Liver (tissue), 9 donors: ENCODE data around the gene GGACT. TPM values are rescaled to one million over a fixed set of nuclear protein-coding genes. Genes with fewer than 3 reads are reported as not detected.

Experiments used
- DNase-seq: peaks from one replicate; pipeline ENCODE4 v3.0.0-alpha.2; 2017; ENCODE audit warnings: low spot score
- H3K27ac ChIP-seq, 2 donors: one replicate each; pipeline ENCODE4 v1.7.0; 2013; ENCODE audit warnings: inconsistent platforms in 2 of 2, low read length in 2 of 2, control low read depth in 1 of 2, low read depth in 1 of 2, mild to moderate bottlenecking in 1 of 2
- H3K27me3 ChIP-seq, 4 donors: one replicate each; pipeline versions ENCODE4 v1.6.1 to v1.7.0; 2013; ENCODE audit warnings: low read length in 3 of 4, inconsistent platforms in 1 of 4, mild to moderate bottlenecking in 1 of 4, moderate library complexity in 1 of 4; ENCODE audit not compliant: control insufficient read depth in 4 of 4, insufficient read depth in 4 of 4
- H3K36me3 ChIP-seq, 4 donors: one replicate each; pipeline versions ENCODE4 v1.6.1 to v1.7.0; 2013; ENCODE audit warnings: low read length in 3 of 4, mild to moderate bottlenecking in 3 of 4, low read depth in 1 of 4, moderate library complexity in 1 of 4; ENCODE audit not compliant: control insufficient read depth in 4 of 4, insufficient read depth in 3 of 4
- H3K4me1 ChIP-seq, 4 donors: one replicate each; pipeline versions ENCODE4 v1.6.1 to v1.7.0; 2013; ENCODE audit warnings: low read length in 3 of 4, mild to moderate bottlenecking in 3 of 4, moderate library complexity in 1 of 4; ENCODE audit not compliant: control insufficient read depth in 4 of 4, insufficient read depth in 4 of 4
- H3K4me3 ChIP-seq, 3 donors: one replicate each; pipeline versions ENCODE4 v1.6.1 to v1.7.0; 2013; ENCODE audit warnings: low read length in 3 of 3, control low read depth in 1 of 3, low read depth in 1 of 3, mild to moderate bottlenecking in 1 of 3
- H3K9ac ChIP-seq, 2 donors: one replicate each; pipeline ENCODE4 v1.7.0; 2013; ENCODE audit warnings: low read length in 2 of 2, mild to moderate bottlenecking in 2 of 2, moderate library complexity in 2 of 2, control low read depth in 1 of 2, low read depth in 1 of 2
- H3K9me3 ChIP-seq, 4 donors: one replicate each; pipeline versions ENCODE4 v1.6.1 to v1.7.0; 2013; ENCODE audit warnings: low read length in 3 of 4; ENCODE audit not compliant: control insufficient read depth in 4 of 4
- EGR1 ChIP-seq, 2 donors: IDR thresholded peaks; 2 replicates each; pipeline ENCODE4 v1.6.1; 2016 to 2018; ENCODE audit warnings: antibody characterized with exemption in 2 of 2, low read depth in 2 of 2
- FOXA1 ChIP-seq: IDR thresholded peaks from 2 replicates; pipeline ENCODE4 v1.6.1; 2016; ENCODE audit warnings: antibody characterized with exemption
- FOXA2 ChIP-seq: IDR thresholded peaks from 2 replicates; pipeline ENCODE4 v1.6.1; 2016; ENCODE audit warnings: antibody characterized with exemption
- GABPA ChIP-seq, 2 donors: IDR thresholded peaks in 1 of 2; conservative IDR thresholded peaks in 1 of 2; 2 replicates each; pipeline ENCODE4 v1.6.1; 2016; ENCODE audit warnings: antibody characterized with exemption in 2 of 2, mild to moderate bottlenecking in 1 of 2, moderate library complexity in 1 of 2
- HNF4A ChIP-seq, 2 donors: conservative IDR thresholded peaks; 2 replicates each; pipeline ENCODE4 v1.6.1; 2016; ENCODE audit warnings: antibody characterized with exemption in 2 of 2, mild to moderate bottlenecking in 2 of 2
- JUND ChIP-seq, 2 donors: IDR thresholded peaks; 2 replicates each; pipeline ENCODE4 v1.6.1; 2016; ENCODE audit warnings: antibody characterized with exemption in 2 of 2
- RAD21 ChIP-seq, 2 donors: IDR thresholded peaks; 2 replicates each; pipeline ENCODE4 v1.6.1; 2016; ENCODE audit warnings: antibody characterized with exemption in 2 of 2, mild to moderate bottlenecking in 2 of 2
- SP1 ChIP-seq: IDR thresholded peaks from 2 replicates; pipeline ENCODE4 v1.6.1; 2018; ENCODE audit warnings: antibody characterized with exemption, mild to moderate bottlenecking
- TAF1 ChIP-seq: conservative IDR thresholded peaks from 2 replicates; pipeline ENCODE4 v1.6.1; 2016; ENCODE audit warnings: antibody characterized with exemption, mild to moderate bottlenecking
- YY1 ChIP-seq: IDR thresholded peaks from 2 replicates; pipeline ENCODE4 v1.6.1; 2016; ENCODE audit warnings: antibody characterized with exemption, mild to moderate bottlenecking
- WGBS: extraction: QIAGEN DNeasy Blood & Tissue Kit; methylation state at CpG from one replicate; pipeline ENCODE4 v1.1.7; 2013; 5-methylcytosine and 5-hydroxymethylcytosine counted together
- polyA plus RNA-seq, 2 donors: library from polyadenylated mRNA; stranded (reverse) in 1 of 2; unstranded in 1 of 2; fragments of 200-250 nt in 1 of 2; fragments of >200 nt in 1 of 2; fragmentation: Nextera tagmentation in 1 of 2; extraction: Ambion mirVana in 1 of 2; gene quantifications; one replicate each; pipeline versions ENCODE4 v1.2.1 to v1.2.3, GENCODE V29; 2013 to 2015
- total RNA-seq, 2 donors: library from RNA; depleted of rRNA; stranded (reverse); fragments of >200 nt; gene quantifications; one replicate each; pipeline ENCODE4 v1.2.3, GENCODE V29; 2014
- TF ChIP-seq, protein P1 (sequence below): IDR thresholded peaks from 2 replicates; pipeline ENCODE4 v1.6.1; 2016; ENCODE audit warnings: antibody characterized with exemption, mild to moderate bottlenecking
- TF ChIP-seq, protein P2 (sequence below): IDR thresholded peaks from 2 replicates; pipeline ENCODE4 v1.6.1; 2016; ENCODE audit warnings: antibody characterized with exemption
- TF ChIP-seq, protein P3 (sequence below): IDR thresholded peaks from 2 replicates; pipeline ENCODE4 v1.6.1; 2016; ENCODE audit warnings: antibody characterized with exemption
- TF ChIP-seq, protein P4 (sequence below): IDR thresholded peaks from 2 replicates; pipeline ENCODE4 v1.6.1; 2016; ENCODE audit warnings: antibody characterized with exemption
- donor health status: healthy.
- donor health status: healthy.
- donor health status: healthy.
- donor health status: healthy.
- donor health status: healthy.

Gene GGACT
- total and polyA plus RNA-seq, 4 donors: 2.5 to 6.3 (median 4.1) TPM

DNA sequence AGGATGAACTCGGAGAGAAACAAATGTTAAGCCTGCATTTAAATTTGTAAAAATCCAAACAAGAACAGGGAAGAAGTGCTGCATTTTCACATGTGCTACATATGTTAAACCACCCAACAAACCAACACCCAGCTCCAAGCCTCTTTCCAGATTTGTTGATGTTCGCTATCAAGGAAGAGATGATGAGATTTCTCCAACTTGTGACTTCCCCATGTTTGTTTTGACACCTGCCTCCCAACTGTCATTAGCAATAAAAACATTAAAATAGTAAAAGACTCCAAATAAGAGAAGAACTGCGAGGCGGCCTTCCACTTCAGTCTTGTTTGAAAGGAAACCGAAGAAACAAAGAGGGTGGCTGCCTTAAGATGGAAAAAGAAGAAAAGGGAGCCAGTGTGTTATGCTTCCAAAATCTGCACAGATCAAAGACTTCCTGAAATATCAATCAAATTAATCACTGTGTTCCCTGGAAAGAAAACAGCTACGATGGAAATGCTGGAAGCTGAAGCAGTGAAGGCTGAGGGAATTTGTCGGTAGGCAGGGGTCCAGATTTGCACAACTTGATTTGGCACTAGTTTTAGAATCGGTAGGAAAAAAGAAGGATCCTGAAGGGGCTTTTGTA is 14.0 kb upstream of the GGACT start:
- Histone ChIP-seq H3K4me3 (no peak overlapping the region), H3K27me3 (no peaks in the 10 kb centered on the region), H3K36me3 (peaks cover 0 to 5% (median 0%) of the 10 kb centered on the region in 4 donors), H3K9me3 (no peaks in the 10 kb centered on the region), H3K9ac (no peak overlapping the region), H3K27ac (no peak overlapping the region), H3K4me1 (peaks cover 3 to 13% (median 8%) of the 10 kb centered on the region in 4 donors)
- DNase-seq: no peak
- no peak for TF ChIP-seq RAD21 (IDR thresholded peaks at IDR 0.05)
- no peak for TF ChIP-seq SP1
- no peak for TF ChIP-seq HNF4A (conservative IDR thresholded peaks at IDR 0.05)
- TF ChIP-seq, protein P1, sequence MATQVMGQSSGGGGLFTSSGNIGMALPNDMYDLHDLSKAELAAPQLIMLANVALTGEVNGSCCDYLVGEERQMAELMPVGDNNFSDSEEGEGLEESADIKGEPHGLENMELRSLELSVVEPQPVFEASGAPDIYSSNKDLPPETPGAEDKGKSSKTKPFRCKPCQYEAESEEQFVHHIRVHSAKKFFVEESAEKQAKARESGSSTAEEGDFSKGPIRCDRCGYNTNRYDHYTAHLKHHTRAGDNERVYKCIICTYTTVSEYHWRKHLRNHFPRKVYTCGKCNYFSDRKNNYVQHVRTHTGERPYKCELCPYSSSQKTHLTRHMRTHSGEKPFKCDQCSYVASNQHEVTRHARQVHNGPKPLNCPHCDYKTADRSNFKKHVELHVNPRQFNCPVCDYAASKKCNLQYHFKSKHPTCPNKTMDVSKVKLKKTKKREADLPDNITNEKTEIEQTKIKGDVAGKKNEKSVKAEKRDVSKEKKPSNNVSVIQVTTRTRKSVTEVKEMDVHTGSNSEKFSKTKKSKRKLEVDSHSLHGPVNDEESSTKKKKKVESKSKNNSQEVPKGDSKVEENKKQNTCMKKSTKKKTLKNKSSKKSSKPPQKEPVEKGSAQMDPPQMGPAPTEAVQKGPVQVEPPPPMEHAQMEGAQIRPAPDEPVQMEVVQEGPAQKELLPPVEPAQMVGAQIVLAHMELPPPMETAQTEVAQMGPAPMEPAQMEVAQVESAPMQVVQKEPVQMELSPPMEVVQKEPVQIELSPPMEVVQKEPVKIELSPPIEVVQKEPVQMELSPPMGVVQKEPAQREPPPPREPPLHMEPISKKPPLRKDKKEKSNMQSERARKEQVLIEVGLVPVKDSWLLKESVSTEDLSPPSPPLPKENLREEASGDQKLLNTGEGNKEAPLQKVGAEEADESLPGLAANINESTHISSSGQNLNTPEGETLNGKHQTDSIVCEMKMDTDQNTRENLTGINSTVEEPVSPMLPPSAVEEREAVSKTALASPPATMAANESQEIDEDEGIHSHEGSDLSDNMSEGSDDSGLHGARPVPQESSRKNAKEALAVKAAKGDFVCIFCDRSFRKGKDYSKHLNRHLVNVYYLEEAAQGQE: no peak
- TF ChIP-seq GABPA (IDR thresholded peaks at IDR 0.05 in 1 of 2, conservative IDR thresholded peaks at IDR 0.05 in 1 of 2): no peak
- TF ChIP-seq FOXA1: no peak
- 89% methylated on average over 8 of the region's 8 CpGs for WGBS

DNA sequence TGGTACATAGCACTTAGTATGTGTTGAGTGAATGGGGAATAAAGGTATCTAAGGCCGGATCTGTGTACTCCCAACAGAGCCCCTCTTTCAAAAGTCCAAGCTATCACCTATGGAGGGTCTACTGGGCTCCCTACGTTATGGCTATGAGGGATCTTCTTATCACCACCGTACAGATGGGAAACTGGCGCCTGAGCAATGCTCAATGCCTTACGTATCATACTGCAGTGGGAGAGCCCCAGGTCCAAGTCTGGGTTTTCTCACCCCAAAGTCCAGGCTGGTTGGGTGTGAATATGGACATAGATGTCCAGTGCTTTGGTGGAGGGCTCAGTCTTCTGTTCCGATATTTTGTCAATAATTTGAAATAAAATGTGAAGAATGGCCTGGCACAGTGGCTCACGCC is 13.1 kb upstream of the GGACT start:
- 98% methylated on average over 7 of the region's 7 CpGs for WGBS

More for the DNA sequence above, 13.1 kb upstream of the GGACT start:
- TF ChIP-seq EGR1 (IDR thresholded peaks at IDR 0.05; ENCODE audit: low read depth in 2 of 2) (no peak), YY1 (no peak), FOXA2 (no peak), JUND (IDR thresholded peaks at IDR 0.05) (no peak), TAF1 (no peak), RAD21 (IDR thresholded peaks at IDR 0.05) (no peak), FOXA1 (no peak)
- TF ChIP-seq, protein P2, sequence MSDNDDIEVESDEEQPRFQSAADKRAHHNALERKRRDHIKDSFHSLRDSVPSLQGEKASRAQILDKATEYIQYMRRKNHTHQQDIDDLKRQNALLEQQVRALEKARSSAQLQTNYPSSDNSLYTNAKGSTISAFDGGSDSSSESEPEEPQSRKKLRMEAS: no peak
- TF ChIP-seq, protein P3, sequence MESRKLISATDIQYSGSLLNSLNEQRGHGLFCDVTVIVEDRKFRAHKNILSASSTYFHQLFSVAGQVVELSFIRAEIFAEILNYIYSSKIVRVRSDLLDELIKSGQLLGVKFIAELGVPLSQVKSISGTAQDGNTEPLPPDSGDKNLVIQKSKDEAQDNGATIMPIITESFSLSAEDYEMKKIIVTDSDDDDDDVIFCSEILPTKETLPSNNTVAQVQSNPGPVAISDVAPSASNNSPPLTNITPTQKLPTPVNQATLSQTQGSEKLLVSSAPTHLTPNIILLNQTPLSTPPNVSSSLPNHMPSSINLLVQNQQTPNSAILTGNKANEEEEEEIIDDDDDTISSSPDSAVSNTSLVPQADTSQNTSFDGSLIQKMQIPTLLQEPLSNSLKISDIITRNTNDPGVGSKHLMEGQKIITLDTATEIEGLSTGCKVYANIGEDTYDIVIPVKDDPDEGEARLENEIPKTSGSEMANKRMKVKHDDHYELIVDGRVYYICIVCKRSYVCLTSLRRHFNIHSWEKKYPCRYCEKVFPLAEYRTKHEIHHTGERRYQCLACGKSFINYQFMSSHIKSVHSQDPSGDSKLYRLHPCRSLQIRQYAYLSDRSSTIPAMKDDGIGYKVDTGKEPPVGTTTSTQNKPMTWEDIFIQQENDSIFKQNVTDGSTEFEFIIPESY: no peak
- TF ChIP-seq, protein P4, sequence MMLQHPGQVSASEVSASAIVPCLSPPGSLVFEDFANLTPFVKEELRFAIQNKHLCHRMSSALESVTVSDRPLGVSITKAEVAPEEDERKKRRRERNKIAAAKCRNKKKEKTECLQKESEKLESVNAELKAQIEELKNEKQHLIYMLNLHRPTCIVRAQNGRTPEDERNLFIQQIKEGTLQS: no peak
- peaks cover 0 to 2% (median 0%) of the 10 kb centered on the region in 4 donors for H3K9me3 ChIP-seq
- no peak overlapping the region for H3K9ac ChIP-seq
- H3K4me1 ChIP-seq: peaks cover 3 to 13% (median 8%) of the 10 kb centered on the region in 4 donors
- H3K4me3 ChIP-seq: no peak overlapping the region
- H3K27me3 ChIP-seq: no peaks in the 10 kb centered on the region
- H3K36me3 ChIP-seq: peaks cover 0 to 1% (median 0%) of the 10 kb centered on the region in 4 donors
- peak; percentile 37 for DNase-seq
- H3K27ac ChIP-seq: no peak overlapping the region
